Fibroblast of pulmonary artery (primary cell): Measurements from ENCODE around the gene FBF1.

Experiments
- DNase-seq: peaks from one replicate; pipeline ENCODE4 v3.0.0-alpha.2; 2010; ENCODE audit warnings: low read depth
- H3K4me3 ChIP-seq: replicated peaks from 2 replicates; pipeline ENCODE4 v1.5.1; 2011; ENCODE audit warnings: low read depth, mild to moderate bottlenecking, control low read depth, low read length, moderate library complexity
- CTCF ChIP-seq: IDR thresholded peaks from 2 replicates; pipeline ENCODE4 v1.5.1; 2011; ENCODE audit warnings: mild to moderate bottlenecking, control low read depth, low read length, inconsistent platforms; ENCODE audit errors: missing control alignments

Gene FBF1

GRCh38 chr17:75921596-75921995 lies 19.2 kb downstream of the FBF1 start:
- TF ChIP-seq CTCF: no peak
- no peak for DNase-seq
- no peak overlapping the region for H3K4me3 ChIP-seq

GRCh38 chr17:75920045-75920560 lies 20.7 kb downstream of the FBF1 start:
- no peak for DNase-seq
- no peak overlapping the region for H3K4me3 ChIP-seq
- TF ChIP-seq CTCF: no peak

- H3K4me3 ChIP-seq: no peak overlapping the region
- TF ChIP-seq CTCF: no peak
Observed at GRCh38 chr17:75919611-75920010, 21.2 kb downstream of the FBF1 start.

GRCh38 chr17:75917917-75918445 lies 22.9 kb downstream of the FBF1 start:
- TF ChIP-seq CTCF: no peak
- no peak for DNase-seq
- H3K4me3 ChIP-seq: no peak overlapping the region

More at GRCh38 chr17:75919611-75920010, 21.2 kb downstream of the FBF1 start:
- no peak for DNase-seq

GRCh38 chr17:75917141-75917916 lies 23.5 kb downstream of the FBF1 start:
- no peak for TF ChIP-seq CTCF
- DNase-seq: no peak
- no peak overlapping the region for H3K4me3 ChIP-seq

- DNase-seq: no peak
- no peak overlapping the region for H3K4me3 ChIP-seq
- TF ChIP-seq CTCF: no peak
Observed at GRCh38 chr17:75915268-75915667, 25.6 kb downstream of the FBF1 start.
